Tibial artery (tissue), 4 donors: ENCODE measurements around the gene EZR.

Source experiments
- DNase-seq, 2 donors: peaks; one replicate each; pipeline ENCODE4 v3.0.0-alpha.2; 2019
- H3K27ac ChIP-seq, 2 donors: fragments of 200-600 bp; sonication (generic) in 1 of 2; 1 replicate in 1 of 2; 2 replicates in 1 of 2; pipeline ENCODE4 v1.5.1; 2018 to 2019; ENCODE audit warnings: mild to moderate bottlenecking in 1 of 2
- H3K27me3 ChIP-seq, 2 donors: fragments of 200-600 bp; sonication (generic) in 1 of 2; one replicate each; pipeline versions ENCODE4 v1.5.1 to v1.6.0; 2016 to 2019
- H3K36me3 ChIP-seq, 3 donors: fragments of 200-600 bp; sonication (generic) in 2 of 3; one replicate each; pipeline ENCODE4 v1.5.1; 2016 to 2019; ENCODE audit warnings: mild to moderate bottlenecking in 2 of 3
- H3K4me1 ChIP-seq, 4 donors: fragments of 200-600 bp; sonication (generic) in 2 of 4; 1 replicate in 3 of 4; 2 replicates in 1 of 4; pipeline ENCODE4 v1.5.1; 2016 to 2019
- H3K4me3 ChIP-seq, 2 donors: fragments of 200-600 bp; sonication (generic) in 1 of 2; 1 replicate in 1 of 2; 2 replicates in 1 of 2; pipeline ENCODE4 v1.5.1; 2018 to 2019; ENCODE audit warnings: mild to moderate bottlenecking in 2 of 2
- H3K9me3 ChIP-seq, 3 donors: fragments of 200-600 bp; sonication (generic) in 1 of 3; one replicate each; pipeline ENCODE4 v1.5.1; 2016 to 2019
- intact Hi-C: fragments of 100-400 bp; cut with DNase I; formaldehyde crosslinking; loops from one replicate; pipeline ENCODE4 v1.15.0; 2023; ENCODE audit warnings: low total_unique reads
- TF ChIP-seq, protein P1 (sequence below), 2 experiments: fragments of 200-600 bp in 1 of 2; fragments of 450-650 bp in 1 of 2; IDR thresholded peaks; one replicate each; pipeline ENCODE4 v1.5.1; 2017 to 2019; ENCODE audit warnings: antibody characterized with exemption in 2 of 2, mild to moderate bottlenecking in 1 of 2, moderate library complexity in 1 of 2

Gene EZR

DNA sequence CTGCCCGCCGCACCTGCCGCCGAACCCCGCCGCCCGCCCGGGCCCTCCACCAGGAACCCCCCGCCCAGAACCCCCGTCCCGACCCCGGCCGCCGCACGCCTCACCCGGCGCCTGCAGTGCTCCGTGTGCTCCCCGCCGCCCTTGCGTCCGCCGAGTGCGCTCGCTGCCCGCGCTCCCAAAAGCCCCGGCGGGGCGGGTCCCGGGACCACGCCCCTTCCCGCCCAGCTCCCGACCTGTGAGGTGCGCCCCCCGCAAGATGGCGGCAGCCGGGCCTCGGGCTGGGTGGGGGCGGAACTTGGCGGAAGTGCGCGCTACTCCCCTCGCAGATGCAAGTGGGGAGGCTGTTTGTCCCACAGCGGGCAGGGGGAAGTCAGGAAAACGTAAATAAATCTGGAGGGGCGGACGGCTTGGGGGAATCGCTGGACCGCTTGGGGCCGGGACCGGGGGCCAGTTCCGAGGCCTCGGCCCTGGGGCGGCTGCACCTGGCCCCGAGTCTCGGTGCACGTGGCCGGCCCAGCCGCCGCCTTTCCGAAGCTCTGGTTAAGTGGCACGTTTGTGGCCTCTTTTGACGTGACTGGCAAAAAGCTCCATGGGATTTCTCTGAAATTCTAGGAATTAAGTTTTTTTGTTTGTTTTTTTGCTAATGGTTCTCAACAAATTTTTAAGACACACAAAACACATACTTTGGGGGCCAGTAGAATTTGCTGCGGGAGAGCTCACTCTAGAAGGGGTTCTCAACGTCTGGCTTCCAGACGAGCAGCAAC is at the start of gene EZR:
EZR (minus strand) TSS at position 156 of the 764 bp plus-strand sequence. CDS start 1,275 bp downstream, outside the sequence.
- peak; percentile 51 to 83 for DNase-seq
- H3K27me3 ChIP-seq = no peaks in the 10 kb centered on the region
- intact Hi-C loops = no loop called here

DNA sequence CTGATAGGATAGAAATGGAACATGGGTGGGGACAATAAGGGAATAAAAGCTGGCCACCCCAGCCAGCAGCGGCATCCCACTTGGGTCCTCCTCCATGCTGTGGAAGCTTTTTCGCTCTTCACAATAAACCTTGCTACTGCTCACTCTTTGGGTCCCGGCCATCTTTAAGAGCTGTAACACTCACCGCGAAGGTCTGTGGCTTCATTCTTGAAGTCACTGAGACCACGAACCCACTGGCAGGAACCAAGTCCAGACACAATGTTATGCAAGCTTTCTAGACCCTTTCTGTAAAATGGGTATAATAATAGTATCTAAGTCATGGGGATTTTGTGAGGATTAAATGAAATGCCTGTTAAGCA is 48.9 kb upstream of the EZR start:
- Histone ChIP-seq H3K4me3 (no peak overlapping the region), H3K27me3 (no peaks in the 10 kb centered on the region), H3K36me3 (no peaks in the 10 kb centered on the region), H3K9me3 (no peaks in the 10 kb centered on the region), H3K4me1 (peaks cover 0 to 14% (median 3%) of the 10 kb centered on the region in 4 donors), H3K27ac (no peak overlapping the region)
- TF ChIP-seq, protein P1, sequence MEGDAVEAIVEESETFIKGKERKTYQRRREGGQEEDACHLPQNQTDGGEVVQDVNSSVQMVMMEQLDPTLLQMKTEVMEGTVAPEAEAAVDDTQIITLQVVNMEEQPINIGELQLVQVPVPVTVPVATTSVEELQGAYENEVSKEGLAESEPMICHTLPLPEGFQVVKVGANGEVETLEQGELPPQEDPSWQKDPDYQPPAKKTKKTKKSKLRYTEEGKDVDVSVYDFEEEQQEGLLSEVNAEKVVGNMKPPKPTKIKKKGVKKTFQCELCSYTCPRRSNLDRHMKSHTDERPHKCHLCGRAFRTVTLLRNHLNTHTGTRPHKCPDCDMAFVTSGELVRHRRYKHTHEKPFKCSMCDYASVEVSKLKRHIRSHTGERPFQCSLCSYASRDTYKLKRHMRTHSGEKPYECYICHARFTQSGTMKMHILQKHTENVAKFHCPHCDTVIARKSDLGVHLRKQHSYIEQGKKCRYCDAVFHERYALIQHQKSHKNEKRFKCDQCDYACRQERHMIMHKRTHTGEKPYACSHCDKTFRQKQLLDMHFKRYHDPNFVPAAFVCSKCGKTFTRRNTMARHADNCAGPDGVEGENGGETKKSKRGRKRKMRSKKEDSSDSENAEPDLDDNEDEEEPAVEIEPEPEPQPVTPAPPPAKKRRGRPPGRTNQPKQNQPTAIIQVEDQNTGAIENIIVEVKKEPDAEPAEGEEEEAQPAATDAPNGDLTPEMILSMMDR (IDR thresholded peaks at IDR 0.05) = no peak
- no peak for DNase-seq
- intact Hi-C loops = no loop called here

More for the DNA sequence above, at the start of gene EZR:
- Histone ChIP-seq H3K9me3 (no peaks in the 10 kb centered on the region), H3K27ac (peak within 1 kb of the TSS; percentile 96 to 99), H3K4me1 (peaks cover 0 to 36% (median 17%) of the 10 kb centered on the region in 4 donors), H3K4me3 (peak within 1 kb of the TSS; percentile 79 to 100), H3K36me3 (no peaks in the 10 kb centered on the region)
- TF ChIP-seq, protein P1 (IDR thresholded peaks at IDR 0.05) = no peak

DNA sequence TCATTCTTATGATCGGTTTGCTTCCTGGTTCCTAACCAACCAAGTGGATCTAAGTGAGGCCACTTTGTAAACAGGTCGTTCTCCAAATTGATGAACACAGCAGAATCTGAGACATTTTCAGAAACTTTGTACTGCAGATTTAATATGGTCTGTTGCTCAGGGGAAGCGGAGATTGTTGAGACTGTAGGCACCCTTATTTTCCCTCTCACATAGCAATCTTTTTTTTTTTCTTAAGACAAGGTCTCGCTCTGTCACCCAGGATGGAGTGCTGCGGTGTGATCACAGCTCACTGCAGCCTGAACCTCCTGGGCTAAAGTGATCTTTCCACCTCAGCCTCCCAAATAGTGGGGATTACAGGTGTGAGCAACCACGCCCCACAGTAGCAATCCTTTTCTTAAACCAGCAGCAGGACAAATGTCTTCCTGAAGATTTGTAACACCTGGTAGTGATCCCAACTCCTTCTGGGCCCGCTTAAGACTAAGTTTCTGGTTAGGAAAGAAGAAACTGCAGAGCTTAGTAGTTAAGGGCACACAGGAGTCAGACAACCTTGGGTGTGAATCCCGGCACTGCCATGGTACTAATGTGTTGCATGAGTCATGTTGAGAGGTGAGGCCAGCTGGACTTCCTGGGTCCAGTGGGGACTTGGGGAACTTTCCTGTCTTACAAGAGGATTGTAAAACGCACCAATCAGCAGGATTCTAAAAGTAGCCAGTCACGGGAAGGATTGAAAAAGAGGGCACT is 48.4 kb upstream of the EZR start:
- no peak for DNase-seq
- H3K27ac ChIP-seq = no peak overlapping the region
- no peak overlapping the region for H3K4me3 ChIP-seq
- peaks cover 0 to 14% (median 3%) of the 10 kb centered on the region in 4 donors for H3K4me1 ChIP-seq
- intact Hi-C loops = no loop called here
- H3K27me3 ChIP-seq = no peaks in the 10 kb centered on the region
- H3K9me3 ChIP-seq = no peaks in the 10 kb centered on the region
- no peaks in the 10 kb centered on the region for H3K36me3 ChIP-seq
- TF ChIP-seq, protein P1 (IDR thresholded peaks at IDR 0.05) = no peak

DNA sequence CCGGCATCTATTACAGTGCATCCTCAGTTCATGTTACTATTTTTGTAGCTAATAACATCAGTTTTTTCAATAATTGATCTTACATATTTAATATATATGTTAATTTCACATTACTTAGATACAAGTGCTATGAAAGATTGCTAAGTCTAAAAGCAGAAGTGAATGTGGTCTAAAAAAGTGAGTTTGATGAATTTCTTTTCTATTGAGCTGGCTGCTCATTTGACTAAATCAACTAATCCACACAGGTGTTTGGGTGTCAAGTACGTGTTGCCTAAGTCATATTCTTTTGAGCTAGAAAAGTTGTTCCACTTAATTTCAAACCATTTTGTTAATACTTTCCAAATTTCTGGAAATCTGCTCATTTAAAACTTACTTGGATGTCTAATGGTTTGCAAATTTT is 46.6 kb upstream of the EZR start:
- peaks cover 0 to 14% (median 3%) of the 10 kb centered on the region in 4 donors for H3K4me1 ChIP-seq
- H3K36me3 ChIP-seq = no peaks in the 10 kb centered on the region
- intact Hi-C loops = no loop called here
- H3K27ac ChIP-seq = no peak overlapping the region
- TF ChIP-seq, protein P1 (IDR thresholded peaks at IDR 0.05) = no peak
- no peaks in the 10 kb centered on the region for H3K9me3 ChIP-seq
- no peak overlapping the region for H3K4me3 ChIP-seq
- no peaks in the 10 kb centered on the region for H3K27me3 ChIP-seq
- DNase-seq = no peak

DNA sequence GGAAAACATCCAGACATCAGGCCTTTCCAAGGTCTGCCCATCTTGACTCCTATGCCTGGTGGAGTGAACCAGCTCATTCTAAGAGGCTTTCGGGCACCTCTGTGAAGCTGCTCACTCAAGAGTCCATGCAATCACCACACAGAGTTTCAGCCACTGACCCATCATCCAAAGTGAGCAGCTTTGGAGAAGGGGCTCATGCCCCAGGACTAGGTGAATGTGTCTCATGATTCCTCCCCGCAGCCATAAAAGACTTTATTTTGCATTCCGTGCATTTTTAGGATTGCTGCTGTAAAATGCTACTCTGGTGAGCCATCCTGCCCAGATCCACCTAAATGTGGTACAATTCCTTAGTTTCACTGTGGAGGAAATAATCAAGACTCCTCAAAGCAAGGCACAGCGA is 44.5 kb upstream of the EZR start:
- TF ChIP-seq, protein P1 (IDR thresholded peaks at IDR 0.05) = no peak
- H3K4me1 ChIP-seq = no peaks in the 10 kb centered on the region
- no peaks in the 10 kb centered on the region for H3K27me3 ChIP-seq
- intact Hi-C loops = no loop called here
- no peak overlapping the region for H3K27ac ChIP-seq
- H3K36me3 ChIP-seq = no peaks in the 10 kb centered on the region
- no peak for DNase-seq
- H3K9me3 ChIP-seq = no peaks in the 10 kb centered on the region
- H3K4me3 ChIP-seq = no peak overlapping the region
